WTC11 (cell line): Measurements from ENCODE around the gene VAMP3. TPM values are rescaled to one million over a fixed set of nuclear protein-coding genes. Genes with fewer than 3 reads are reported as not detected.

Source experiments
- ATAC-seq: fragments of 200-7000 bp; cut with Tn5 transposase; 2 replicates; pipeline ENCODE4 v1.10.0; 2021; ENCODE audit warnings: mild to moderate bottlenecking, moderate library complexity
- CTCF ChIA-PET: fragments of 300-600 bp; sonication (Branson Sonifier 250); formaldehyde crosslinking; loops from one replicate; lab custom pipeline; 2021; ENCODE audit warnings: antibody characterized with exemption; lab: Charles Lee
- POLR2A ChIA-PET: fragments of 350-600 bp; sonication (Branson Sonifier 250); formaldehyde crosslinking; loops from one replicate; lab custom pipeline; 2021; ENCODE audit warnings: antibody characterized with exemption; lab: Charles Lee
- DNase-seq: peaks from one replicate; pipeline ENCODE4 v3.0.0; 2021; ENCODE audit warnings: low spot score
- H3K27ac Mint-ChIP-seq: 2 replicates; pipeline ENCODE4 v1.8.0; 2021; ENCODE audit warnings: mixed read lengths
- H3K27me3 Mint-ChIP-seq: 2 replicates; pipeline ENCODE4 v1.8.0; 2021; ENCODE audit warnings: low read depth, mild to moderate bottlenecking, moderate library complexity, mixed read lengths
- H3K36me3 Mint-ChIP-seq: 2 replicates; pipeline ENCODE4 v1.8.0; 2021; ENCODE audit warnings: mixed read lengths
- H3K4me1 Mint-ChIP-seq: 2 replicates; pipeline ENCODE4 v1.8.0; 2022; ENCODE audit warnings: mixed read lengths
- H3K4me3 Mint-ChIP-seq: 2 replicates; pipeline ENCODE4 v1.8.0; 2021; ENCODE audit warnings: mild to moderate bottlenecking, moderate library complexity, mixed read lengths
- H3K9me3 Mint-ChIP-seq: 2 replicates; pipeline ENCODE4 v1.8.0; 2021; ENCODE audit warnings: mixed read lengths
- CREM ChIP-seq: sonication (generic); formaldehyde crosslinking; IDR thresholded peaks from 2 replicates; pipeline ENCODE4 v1.8.1; 2022; ENCODE audit warnings: mild to moderate bottlenecking, missing genetic modification reagents, moderate library complexity
- ELF4 ChIP-seq: sonication (generic); formaldehyde crosslinking; IDR thresholded peaks from 2 replicates; pipeline ENCODE4 v1.8.1; 2022; ENCODE audit warnings: low read depth, mild to moderate bottlenecking, moderate library complexity, missing genetic modification reagents
- ESRRA ChIP-seq: sonication (generic); formaldehyde crosslinking; IDR thresholded peaks from 2 replicates; pipeline ENCODE4 v1.8.1; 2022; ENCODE audit warnings: mild to moderate bottlenecking, missing genetic modification reagents, borderline replicate concordance
- FOXP1 ChIP-seq: sonication (generic); formaldehyde crosslinking; IDR thresholded peaks from 2 replicates; pipeline ENCODE4 v1.8.0; 2022; ENCODE audit warnings: missing genetic modification reagents, mild to moderate bottlenecking, moderate library complexity, borderline replicate concordance
- GRHL2 ChIP-seq: fragments of 250-450 bp; sonication (Bioruptor Pico); IDR thresholded peaks from 2 replicates; pipeline ENCODE4 v1.8.0; 2022; ENCODE audit warnings: mild to moderate bottlenecking, moderate library complexity; ENCODE audit not compliant: insufficient replicate concordance, severe bottlenecking
- GTF2I ChIP-seq: fragments of 250-450 bp; sonication (Bioruptor Pico); conservative IDR thresholded peaks from 2 replicates; pipeline ENCODE4 v1.4.0; 2021; ENCODE audit warnings: mild to moderate bottlenecking
- HMGA2 ChIP-seq: fragments of 250-450 bp; sonication (Bioruptor Pico); IDR thresholded peaks from 2 replicates; pipeline ENCODE4 v1.4.0; 2021; ENCODE audit warnings: mild to moderate bottlenecking, moderate library complexity
- JUN ChIP-seq: sonication (generic); formaldehyde crosslinking; IDR thresholded peaks from 2 replicates; pipeline ENCODE4 v1.8.0; 2023; ENCODE audit warnings: mild to moderate bottlenecking, missing genetic modification reagents
- KAT7 ChIP-seq: sonication (generic); formaldehyde crosslinking; IDR thresholded peaks from 2 replicates; pipeline ENCODE4 v1.8.1; 2023; ENCODE audit warnings: missing genetic modification reagents, mild to moderate bottlenecking, borderline replicate concordance
- MXD4 ChIP-seq: fragments of 250-450 bp; sonication (Bioruptor Pico); IDR thresholded peaks from 2 replicates; pipeline ENCODE4 v1.8.0; 2021; ENCODE audit warnings: mild to moderate bottlenecking, moderate library complexity, borderline replicate concordance
- MYBL2 ChIP-seq: sonication (generic); formaldehyde crosslinking; IDR thresholded peaks from 2 replicates; pipeline ENCODE4 v1.8.1; 2023; ENCODE audit warnings: mild to moderate bottlenecking, moderate library complexity, missing genetic modification reagents
- NR1H2 ChIP-seq: sonication (generic); formaldehyde crosslinking; IDR thresholded peaks from 2 replicates; pipeline ENCODE4 v1.9.0; 2021; ENCODE audit warnings: mild to moderate bottlenecking, moderate library complexity, missing genetic modification reagents
- PREB ChIP-seq: sonication (generic); formaldehyde crosslinking; IDR thresholded peaks from 2 replicates; pipeline ENCODE4 v1.8.1; 2022; ENCODE audit warnings: mild to moderate bottlenecking, missing genetic modification reagents, moderate library complexity, borderline replicate concordance
- TP53 ChIP-seq: sonication (generic); formaldehyde crosslinking; IDR thresholded peaks from 2 replicates; pipeline ENCODE4 v1.8.1; 2023; ENCODE audit warnings: mild to moderate bottlenecking, missing genetic modification reagents
- ZMAT4 ChIP-seq: fragments of 250-450 bp; sonication (Bioruptor Pico); IDR thresholded peaks from 2 replicates; pipeline ENCODE4 v1.9.0; 2021; ENCODE audit warnings: mild to moderate bottlenecking
- ZNF121 ChIP-seq: sonication (generic); formaldehyde crosslinking; IDR thresholded peaks from 2 replicates; pipeline ENCODE4 v1.8.0; 2023; ENCODE audit warnings: missing genetic modification reagents
- ZNF263 ChIP-seq: sonication (generic); formaldehyde crosslinking; IDR thresholded peaks from 2 replicates; pipeline ENCODE4 v1.8.1; 2022; ENCODE audit warnings: low read depth, mild to moderate bottlenecking, moderate library complexity, missing genetic modification reagents
- total RNA-seq: library from RNA; stranded (reverse); gene quantifications from 3 replicates; pipeline ENCODE4 v1.2.3, GENCODE V29; 2021
- TF ChIP-seq, protein P1 (sequence below): fragments of 250-450 bp; sonication (Bioruptor Pico); IDR thresholded peaks from 2 replicates; pipeline ENCODE4 v1.9.0; 2021; ENCODE audit warnings: mild to moderate bottlenecking, borderline replicate concordance
- TF ChIP-seq, protein P2 (sequence below): fragments of 250-450 bp; sonication (Bioruptor Pico); IDR thresholded peaks from 2 replicates; pipeline ENCODE4 v1.9.0; 2021; ENCODE audit warnings: moderate library complexity, mild to moderate bottlenecking, inconsistent platforms, borderline replicate concordance
- TF ChIP-seq, protein P3 (sequence below): sonication (generic); formaldehyde crosslinking; IDR thresholded peaks from 2 replicates; pipeline ENCODE4 v1.8.0; 2022; ENCODE audit warnings: mild to moderate bottlenecking, missing genetic modification reagents

The VAMP3 gene
- total RNA-seq, 1 experiment from 2014 or later = 40.2 TPM

- no peak for TF ChIP-seq GRHL2 (CRISPR knock-in tag)
- TF ChIP-seq, protein P1, sequence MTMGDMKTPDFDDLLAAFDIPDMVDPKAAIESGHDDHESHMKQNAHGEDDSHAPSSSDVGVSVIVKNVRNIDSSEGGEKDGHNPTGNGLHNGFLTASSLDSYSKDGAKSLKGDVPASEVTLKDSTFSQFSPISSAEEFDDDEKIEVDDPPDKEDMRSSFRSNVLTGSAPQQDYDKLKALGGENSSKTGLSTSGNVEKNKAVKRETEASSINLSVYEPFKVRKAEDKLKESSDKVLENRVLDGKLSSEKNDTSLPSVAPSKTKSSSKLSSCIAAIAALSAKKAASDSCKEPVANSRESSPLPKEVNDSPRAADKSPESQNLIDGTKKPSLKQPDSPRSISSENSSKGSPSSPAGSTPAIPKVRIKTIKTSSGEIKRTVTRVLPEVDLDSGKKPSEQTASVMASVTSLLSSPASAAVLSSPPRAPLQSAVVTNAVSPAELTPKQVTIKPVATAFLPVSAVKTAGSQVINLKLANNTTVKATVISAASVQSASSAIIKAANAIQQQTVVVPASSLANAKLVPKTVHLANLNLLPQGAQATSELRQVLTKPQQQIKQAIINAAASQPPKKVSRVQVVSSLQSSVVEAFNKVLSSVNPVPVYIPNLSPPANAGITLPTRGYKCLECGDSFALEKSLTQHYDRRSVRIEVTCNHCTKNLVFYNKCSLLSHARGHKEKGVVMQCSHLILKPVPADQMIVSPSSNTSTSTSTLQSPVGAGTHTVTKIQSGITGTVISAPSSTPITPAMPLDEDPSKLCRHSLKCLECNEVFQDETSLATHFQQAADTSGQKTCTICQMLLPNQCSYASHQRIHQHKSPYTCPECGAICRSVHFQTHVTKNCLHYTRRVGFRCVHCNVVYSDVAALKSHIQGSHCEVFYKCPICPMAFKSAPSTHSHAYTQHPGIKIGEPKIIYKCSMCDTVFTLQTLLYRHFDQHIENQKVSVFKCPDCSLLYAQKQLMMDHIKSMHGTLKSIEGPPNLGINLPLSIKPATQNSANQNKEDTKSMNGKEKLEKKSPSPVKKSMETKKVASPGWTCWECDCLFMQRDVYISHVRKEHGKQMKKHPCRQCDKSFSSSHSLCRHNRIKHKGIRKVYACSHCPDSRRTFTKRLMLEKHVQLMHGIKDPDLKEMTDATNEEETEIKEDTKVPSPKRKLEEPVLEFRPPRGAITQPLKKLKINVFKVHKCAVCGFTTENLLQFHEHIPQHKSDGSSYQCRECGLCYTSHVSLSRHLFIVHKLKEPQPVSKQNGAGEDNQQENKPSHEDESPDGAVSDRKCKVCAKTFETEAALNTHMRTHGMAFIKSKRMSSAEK (CRISPR knock-in tag) = no peak
- TF ChIP-seq ESRRA (CRISPR knock-in tag) = no peak
- no peak for TF ChIP-seq MYBL2 (CRISPR knock-in tag)
- TF ChIP-seq ZNF263 = no peak
- no peak for TF ChIP-seq ZNF121 (CRISPR knock-in tag)
- TF ChIP-seq CREM = no peak
- TF ChIP-seq FOXP1 (CRISPR knock-in tag) = no peak
- no peak for TF ChIP-seq HMGA2 (CRISPR knock-in tag)
- no peak for TF ChIP-seq ZMAT4 (CRISPR knock-in tag)
Measured at GRCh38 chr1:7755448-7755847, 15.6 kb upstream of the VAMP3 start (continued).

DNA sequence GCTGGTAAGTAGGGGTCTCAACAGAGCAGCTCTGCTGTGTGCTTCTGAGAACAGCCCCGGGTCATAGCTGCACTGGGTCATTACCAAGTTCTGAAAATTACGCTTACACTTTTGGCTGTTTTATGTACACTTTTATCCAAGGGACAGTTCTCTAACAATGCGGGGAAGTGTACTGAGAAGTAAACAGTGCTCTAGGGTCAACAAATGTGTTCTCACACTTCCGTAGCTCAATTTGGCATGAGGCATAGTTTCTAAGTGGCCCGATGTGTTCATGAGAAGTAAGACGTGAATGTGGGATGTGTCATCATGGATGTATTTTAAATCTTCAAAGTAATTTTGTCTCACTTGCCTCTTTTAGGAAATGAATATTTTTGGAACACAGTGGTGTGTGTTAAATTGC is 10.9 kb upstream of the VAMP3 start:
- Mint-ChIP-seq H3K4me1 (peaks cover 9% of the 10 kb centered on the region), H3K36me3 (no peaks in the 10 kb centered on the region), H3K4me3 (no peak overlapping the region), H3K27ac (no peak overlapping the region), H3K27me3 (no peaks in the 10 kb centered on the region), H3K9me3 (no peaks in the 10 kb centered on the region)
- ChIA-PET POLR2A (interaction anchor here (1.9 kb wide), 1 partner anchor 11 kb away, joined by 7 read pairs; the partner anchor contains the start of gene VAMP3), CTCF (interaction anchor here (1.0 to 3.4 kb wide), 2 partner anchors 91 to 92 kb away, joined by 3 to 16 read pairs; no protein-coding TSS in a partner anchor)
- no peak for DNase-seq
- no peak for ATAC-seq
- TF ChIP-seq PREB (CRISPR knock-in tag) (no peak), JUN (CRISPR knock-in tag) (no peak), NR1H2 (CRISPR knock-in tag) (no peak), ELF4 (CRISPR knock-in tag) (no peak), GTF2I (CRISPR knock-in tag) (no peak), TP53 (CRISPR knock-in tag) (no peak), MXD4 (CRISPR knock-in tag) (no peak), ZNF263 (no peak), KAT7 (CRISPR knock-in tag) (no peak)
- TF ChIP-seq, protein P2, sequence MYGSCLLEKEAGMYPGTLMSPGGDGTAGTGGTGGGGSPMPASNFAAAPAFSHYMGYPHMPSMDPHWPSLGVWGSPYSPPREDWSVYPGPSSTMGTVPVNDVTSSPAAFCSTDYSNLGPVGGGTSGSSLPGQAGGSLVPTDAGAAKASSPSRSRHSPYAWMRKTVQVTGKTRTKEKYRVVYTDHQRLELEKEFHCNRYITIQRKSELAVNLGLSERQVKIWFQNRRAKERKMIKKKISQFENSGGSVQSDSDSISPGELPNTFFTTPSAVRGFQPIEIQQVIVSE (CRISPR knock-in tag) = no peak
- TF ChIP-seq, protein P3, sequence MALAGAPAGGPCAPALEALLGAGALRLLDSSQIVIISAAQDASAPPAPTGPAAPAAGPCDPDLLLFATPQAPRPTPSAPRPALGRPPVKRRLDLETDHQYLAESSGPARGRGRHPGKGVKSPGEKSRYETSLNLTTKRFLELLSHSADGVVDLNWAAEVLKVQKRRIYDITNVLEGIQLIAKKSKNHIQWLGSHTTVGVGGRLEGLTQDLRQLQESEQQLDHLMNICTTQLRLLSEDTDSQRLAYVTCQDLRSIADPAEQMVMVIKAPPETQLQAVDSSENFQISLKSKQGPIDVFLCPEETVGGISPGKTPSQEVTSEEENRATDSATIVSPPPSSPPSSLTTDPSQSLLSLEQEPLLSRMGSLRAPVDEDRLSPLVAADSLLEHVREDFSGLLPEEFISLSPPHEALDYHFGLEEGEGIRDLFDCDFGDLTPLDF (CRISPR knock-in tag) = no peak
